GM12891 (cell line): ENCODE measurements around the gene PSME4.

Experiments used
- DNase-seq: peaks from one replicate; pipeline ENCODE4 v3.0.0; 2011; ENCODE audit warnings: low spot score; ENCODE audit not compliant: insufficient read length
- FAIRE-seq: peaks from 2 replicates; lab custom pipeline; 2011; peaks lifted over from hg19 to GRCh38; lab: Jason Lieb, UNC
- PAX5 ChIP-seq: IDR thresholded peaks from 2 replicates; pipeline ENCODE4 v1.6.1; 2011; ENCODE audit warnings: low read length, moderate library complexity, mild to moderate bottlenecking; ENCODE audit not compliant: insufficient read depth, severe bottlenecking
- POLR2A ChIP-seq: IDR thresholded peaks from 2 replicates; pipeline ENCODE4 v1.6.1; 2011; ENCODE audit warnings: low read depth, low read length, control low read depth
- POLR2AphosphoS5 ChIP-seq: IDR thresholded peaks from 2 replicates; pipeline ENCODE4 v1.6.1; 2011; ENCODE audit warnings: low read depth, low read length, control low read depth
- POU2F2 ChIP-seq: IDR thresholded peaks from 2 replicates; pipeline ENCODE4 v1.6.1; 2011; ENCODE audit warnings: low read depth, mild to moderate bottlenecking, control low read depth, low read length, moderate library complexity
- SPI1 ChIP-seq: IDR thresholded peaks from 2 replicates; pipeline ENCODE4 v1.6.1; 2011; ENCODE audit warnings: low read depth, low read length, control low read depth
- TAF1 ChIP-seq: IDR thresholded peaks from 2 replicates; pipeline ENCODE4 v1.6.1; 2011; ENCODE audit warnings: low read depth, low read length, control low read depth

The PSME4 gene

DNA sequence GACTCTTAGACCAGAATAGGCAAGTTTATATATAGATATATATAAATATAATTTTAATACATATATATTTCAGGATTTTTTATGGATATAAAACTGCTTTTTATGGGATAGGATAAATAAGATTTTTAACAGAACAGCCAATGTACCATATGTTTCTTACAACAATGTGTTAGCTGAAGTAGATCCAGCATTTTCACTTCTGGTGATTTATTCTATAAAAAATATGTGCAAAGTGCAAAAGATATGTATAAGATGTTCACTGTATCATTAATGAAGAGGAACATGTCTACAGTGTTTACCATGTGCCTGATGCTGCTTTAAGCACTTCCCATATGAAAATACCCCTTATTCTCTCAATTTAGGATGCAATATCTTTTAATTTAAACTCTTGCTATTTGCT is 88.8 kb downstream of the PSME4 start:
- no peak for TF ChIP-seq POLR2AphosphoS5
- TF ChIP-seq TAF1 = no peak
- TF ChIP-seq POLR2A = no peak
- TF ChIP-seq SPI1 = no peak
- TF ChIP-seq POU2F2 = no peak
- no peak for TF ChIP-seq PAX5
- FAIRE-seq = no peak
- no peak for DNase-seq

DNA sequence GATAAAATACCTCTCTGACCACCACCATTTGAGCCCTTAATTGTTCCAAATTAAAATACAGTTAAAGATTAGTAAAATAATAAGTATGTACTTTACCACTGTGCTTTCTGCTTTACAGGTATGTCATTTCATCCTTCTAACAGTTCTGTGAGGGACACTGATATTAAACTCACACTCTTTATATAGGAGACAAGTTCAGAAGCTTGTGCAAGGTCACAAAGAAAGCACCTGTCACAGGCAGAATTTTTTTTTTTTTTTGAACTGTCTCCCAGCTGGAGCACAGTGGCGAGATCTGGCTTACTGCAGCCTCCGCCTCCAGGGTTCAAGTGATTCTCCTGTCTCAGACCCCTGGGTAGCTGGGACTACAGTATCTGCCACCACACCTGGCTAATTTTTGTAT is 89.4 kb downstream of the PSME4 start:
- no peak for FAIRE-seq
- TF ChIP-seq POLR2AphosphoS5 = no peak
- no peak for TF ChIP-seq POU2F2
- TF ChIP-seq PAX5 = no peak
- TF ChIP-seq POLR2A = no peak
- no peak for TF ChIP-seq TAF1
- TF ChIP-seq SPI1 = no peak

DNA sequence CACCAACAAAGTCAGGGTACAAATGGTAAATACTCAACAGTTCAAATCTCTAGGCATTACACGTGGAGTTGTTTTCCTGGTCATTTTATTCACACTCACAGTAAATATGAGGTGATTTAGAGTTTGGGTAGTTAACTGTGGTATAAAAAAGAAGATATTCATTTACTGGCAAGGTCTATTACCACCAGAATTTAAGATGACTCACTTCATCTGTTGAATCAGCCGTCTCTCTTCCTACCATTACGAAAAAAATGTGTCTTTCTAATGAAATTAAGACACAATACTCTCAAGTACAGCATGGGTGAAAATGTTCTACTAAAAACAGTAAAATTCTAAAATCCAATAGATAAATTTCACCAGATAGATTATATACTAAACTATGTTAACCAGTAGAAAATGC is 90.0 kb downstream of the PSME4 start:
- no peak for DNase-seq
- FAIRE-seq = no peak
- no peak for TF ChIP-seq POLR2AphosphoS5

More for the DNA sequence above, 89.4 kb downstream of the PSME4 start:
- DNase-seq = no peak

DNA sequence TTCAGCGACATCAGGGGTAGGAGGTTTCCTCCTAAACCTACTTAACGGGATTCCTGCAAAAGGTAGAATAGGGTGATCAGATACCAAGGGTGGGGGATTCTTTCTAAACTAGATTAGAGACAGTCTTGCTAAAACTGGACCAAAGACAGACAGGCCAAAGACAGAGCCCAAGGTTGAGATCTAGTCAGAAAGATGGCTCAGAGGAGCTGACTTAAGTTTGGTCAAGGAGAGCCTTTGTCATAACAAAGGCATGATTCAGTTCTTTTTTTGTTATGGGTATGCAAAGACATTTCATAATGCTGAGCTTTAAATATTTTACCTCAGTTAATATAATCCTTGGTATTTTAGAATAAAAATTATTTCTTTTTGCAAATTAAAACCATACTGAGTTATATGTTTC is 93.2 kb downstream of the PSME4 start:
- DNase-seq = no peak

DNA sequence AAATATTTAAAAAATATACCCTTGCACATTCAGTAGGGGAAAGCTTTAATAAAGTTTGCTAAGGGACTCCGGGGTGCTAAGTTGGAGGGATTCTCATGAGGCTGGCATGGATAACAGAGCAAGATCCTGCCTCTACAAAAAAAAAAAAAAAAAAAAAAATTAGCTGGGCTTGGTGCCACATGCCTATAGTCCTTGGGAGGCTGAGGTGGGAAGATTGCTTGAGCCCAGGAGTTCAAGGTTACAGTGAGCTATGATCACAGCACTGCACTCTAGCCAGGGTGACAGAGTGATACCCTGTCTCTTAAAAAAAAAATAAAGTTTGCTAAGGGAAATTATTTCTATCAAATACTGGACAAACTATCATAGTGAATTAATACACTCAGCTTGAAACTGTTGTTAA is 93.7 kb downstream of the PSME4 start:
- DNase-seq = no peak
- FAIRE-seq = no peak
- TF ChIP-seq POLR2A (no peak), POLR2AphosphoS5 (no peak), SPI1 (no peak), TAF1 (no peak), PAX5 (no peak)

More for the DNA sequence above, 93.2 kb downstream of the PSME4 start:
- no peak for FAIRE-seq
- TF ChIP-seq TAF1 (no peak), SPI1 (no peak), POLR2A (no peak), POLR2AphosphoS5 (no peak), PAX5 (no peak), POU2F2 (no peak)

DNA sequence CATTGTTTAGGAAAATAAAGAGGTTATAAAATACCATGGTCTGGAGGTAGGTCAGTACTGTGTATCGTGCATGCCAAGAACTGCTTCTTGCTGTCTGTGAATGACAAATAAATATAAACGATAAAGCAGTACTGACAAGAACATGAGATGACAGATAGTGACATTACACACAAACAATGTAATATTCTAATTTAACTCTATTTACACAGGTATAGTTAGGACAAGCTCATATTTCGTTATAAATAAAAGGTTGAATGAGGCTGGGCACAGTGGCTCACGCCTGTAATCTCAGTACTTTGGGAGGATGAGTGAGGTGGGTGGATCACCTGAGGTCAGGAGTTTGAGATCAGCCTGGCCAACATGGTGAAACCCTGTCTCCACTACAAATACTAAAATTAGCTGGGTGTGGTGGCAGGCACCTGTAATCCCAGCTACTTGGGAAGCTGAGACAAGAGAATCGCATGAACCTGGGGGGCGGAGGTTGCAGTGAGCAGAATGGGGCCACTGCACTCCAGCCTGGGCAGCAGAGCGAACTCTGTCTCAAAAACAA is 96.3 kb downstream of the PSME4 start:
- no peak for FAIRE-seq
- TF ChIP-seq POLR2A (no peak), POU2F2 (no peak)
- DNase-seq = no peak

DNA sequence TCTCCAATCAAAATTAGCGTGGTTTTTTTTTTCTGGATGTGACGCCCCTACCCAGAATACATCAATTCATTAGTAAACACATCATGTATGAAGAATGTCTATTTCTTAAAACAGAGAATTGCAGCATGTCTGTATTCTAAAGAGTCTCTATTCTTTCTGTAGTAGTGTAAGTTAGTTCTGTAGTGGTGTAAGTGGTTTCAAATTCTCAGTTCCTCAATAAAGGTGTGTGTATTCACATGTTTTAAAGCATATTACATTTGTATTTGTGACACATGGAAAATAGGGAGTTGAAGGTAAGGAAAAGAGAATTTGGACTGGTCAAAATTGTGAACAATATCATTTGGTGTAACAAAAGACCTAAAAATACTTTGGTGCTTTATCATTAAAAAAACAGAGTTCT is 103.0 kb downstream of the PSME4 start:
- TF ChIP-seq SPI1 = peak; percentile 38; the same call in 1 of the 2 replicates
- no peak for TF ChIP-seq POLR2A
- no peak for TF ChIP-seq PAX5
- FAIRE-seq (no peak), DNase-seq (no peak)

DNA sequence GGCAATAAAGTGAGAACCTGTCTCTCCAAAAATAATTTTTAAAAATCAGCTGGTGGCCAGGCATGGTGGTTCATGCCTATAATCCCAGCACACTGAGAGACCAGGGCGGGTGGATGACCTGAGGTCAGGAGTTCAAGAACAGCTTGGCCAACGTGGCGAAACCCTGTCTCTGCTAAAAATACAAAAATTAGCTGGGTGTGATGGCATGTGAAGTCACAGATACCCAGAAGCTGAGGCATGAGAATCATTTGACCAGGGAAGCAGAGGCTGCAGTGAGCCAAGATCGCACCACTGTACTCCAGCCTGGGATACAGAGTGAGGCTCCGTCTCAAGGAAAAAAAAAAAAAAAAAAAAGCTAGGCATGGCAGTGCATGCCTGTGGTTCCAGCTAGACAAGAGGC is 103.6 kb downstream of the PSME4 start:
- TF ChIP-seq POU2F2 (no peak), POLR2A (no peak), TAF1 (no peak), SPI1 (no peak), POLR2AphosphoS5 (no peak), PAX5 (no peak)
- FAIRE-seq (no peak), DNase-seq (no peak)

DNA sequence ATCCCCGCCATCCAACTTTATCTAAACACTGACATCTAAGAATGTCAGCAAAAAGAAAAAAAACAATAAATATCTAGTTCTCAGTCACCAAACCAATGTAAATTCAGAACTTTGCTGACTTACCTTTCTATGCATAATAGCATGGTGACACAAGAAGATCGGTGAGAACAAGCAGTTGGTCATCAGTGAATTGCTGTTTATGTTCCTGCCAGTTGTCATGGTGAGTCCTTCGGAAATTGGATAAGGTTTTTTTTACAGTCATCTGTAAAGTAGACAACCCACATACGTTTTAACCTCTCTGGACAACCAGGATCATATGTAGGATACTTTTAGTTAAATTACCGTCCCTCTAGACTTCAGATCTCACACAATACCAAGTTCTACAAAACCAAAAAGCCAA is 104.8 kb downstream of the PSME4 start:
- FAIRE-seq = no peak
- no peak for DNase-seq
- TF ChIP-seq POLR2AphosphoS5 (no peak), TAF1 (no peak)

DNA sequence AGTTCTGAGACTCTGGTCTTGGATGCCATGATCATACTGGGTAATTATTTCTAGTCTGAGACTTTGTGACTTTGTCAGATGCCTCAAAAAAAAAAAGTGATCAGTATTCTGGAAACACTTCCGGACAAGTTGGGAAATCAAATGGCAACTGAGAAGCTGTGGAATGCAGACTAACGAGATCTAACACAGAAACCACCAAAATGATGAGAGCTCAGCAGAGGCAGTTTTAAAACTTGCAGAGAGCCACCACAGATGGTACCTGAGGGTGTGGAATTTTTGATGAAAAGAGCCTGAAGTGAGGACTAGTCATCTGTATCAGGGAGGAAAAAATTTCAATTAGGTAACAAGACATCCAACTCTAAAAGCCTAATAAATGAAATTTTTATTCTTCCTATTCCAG is 105.5 kb downstream of the PSME4 start:
- FAIRE-seq (no peak), DNase-seq (no peak)
- TF ChIP-seq POU2F2 (no peak), TAF1 (no peak), SPI1 (no peak), POLR2AphosphoS5 (no peak), PAX5 (no peak), POLR2A (no peak)
